HFF-Myc (cell line): ENCODE data around the gene HEATR5A.

Source experiments
- DNase-seq: peaks from one replicate; pipeline ENCODE4 v3.0.0-alpha.2; 2011; ENCODE audit warnings: low read depth; ENCODE audit errors: extremely low read depth
- H3K4me3 ChIP-seq: replicated peaks from 2 replicates; pipeline ENCODE4 v1.5.1; 2011; ENCODE audit warnings: low read depth, mild to moderate bottlenecking, control low read depth, low read length
- TF ChIP-seq, protein P1 (sequence below): IDR thresholded peaks from 2 replicates; pipeline ENCODE4 v1.5.1; 2012; ENCODE audit warnings: mild to moderate bottlenecking, low read depth, low read length, control low read depth; ENCODE audit errors: missing control alignments

Gene HEATR5A

DNA sequence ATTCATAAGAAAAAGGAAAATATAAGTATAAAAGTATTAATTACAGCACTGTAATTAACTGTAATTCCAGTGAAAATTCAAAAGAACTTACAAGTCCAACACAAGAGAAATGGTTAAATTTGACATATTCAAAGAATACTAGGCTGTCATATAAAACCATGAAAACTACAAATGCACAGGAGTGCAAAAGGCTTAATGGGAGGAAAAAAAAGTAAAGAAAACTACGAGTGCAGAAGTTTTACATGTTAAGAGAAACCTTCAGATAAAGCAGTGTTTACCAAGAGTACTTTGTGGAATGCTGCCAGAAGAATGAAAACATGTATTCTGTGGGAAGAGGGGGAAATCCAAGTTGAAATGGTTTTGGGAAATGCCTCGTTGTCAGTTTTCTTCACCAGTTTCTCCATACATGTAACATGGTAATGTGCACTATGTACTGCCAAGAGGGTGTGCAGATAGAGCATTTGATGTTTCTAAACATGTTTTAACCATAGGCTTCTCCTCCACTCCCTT is 9.1 kb downstream of the HEATR5A start:
- H3K4me3 ChIP-seq: no peak overlapping the region
- DNase-seq: no peak
- TF ChIP-seq, protein P1, sequence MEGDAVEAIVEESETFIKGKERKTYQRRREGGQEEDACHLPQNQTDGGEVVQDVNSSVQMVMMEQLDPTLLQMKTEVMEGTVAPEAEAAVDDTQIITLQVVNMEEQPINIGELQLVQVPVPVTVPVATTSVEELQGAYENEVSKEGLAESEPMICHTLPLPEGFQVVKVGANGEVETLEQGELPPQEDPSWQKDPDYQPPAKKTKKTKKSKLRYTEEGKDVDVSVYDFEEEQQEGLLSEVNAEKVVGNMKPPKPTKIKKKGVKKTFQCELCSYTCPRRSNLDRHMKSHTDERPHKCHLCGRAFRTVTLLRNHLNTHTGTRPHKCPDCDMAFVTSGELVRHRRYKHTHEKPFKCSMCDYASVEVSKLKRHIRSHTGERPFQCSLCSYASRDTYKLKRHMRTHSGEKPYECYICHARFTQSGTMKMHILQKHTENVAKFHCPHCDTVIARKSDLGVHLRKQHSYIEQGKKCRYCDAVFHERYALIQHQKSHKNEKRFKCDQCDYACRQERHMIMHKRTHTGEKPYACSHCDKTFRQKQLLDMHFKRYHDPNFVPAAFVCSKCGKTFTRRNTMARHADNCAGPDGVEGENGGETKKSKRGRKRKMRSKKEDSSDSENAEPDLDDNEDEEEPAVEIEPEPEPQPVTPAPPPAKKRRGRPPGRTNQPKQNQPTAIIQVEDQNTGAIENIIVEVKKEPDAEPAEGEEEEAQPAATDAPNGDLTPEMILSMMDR: no peak

DNA sequence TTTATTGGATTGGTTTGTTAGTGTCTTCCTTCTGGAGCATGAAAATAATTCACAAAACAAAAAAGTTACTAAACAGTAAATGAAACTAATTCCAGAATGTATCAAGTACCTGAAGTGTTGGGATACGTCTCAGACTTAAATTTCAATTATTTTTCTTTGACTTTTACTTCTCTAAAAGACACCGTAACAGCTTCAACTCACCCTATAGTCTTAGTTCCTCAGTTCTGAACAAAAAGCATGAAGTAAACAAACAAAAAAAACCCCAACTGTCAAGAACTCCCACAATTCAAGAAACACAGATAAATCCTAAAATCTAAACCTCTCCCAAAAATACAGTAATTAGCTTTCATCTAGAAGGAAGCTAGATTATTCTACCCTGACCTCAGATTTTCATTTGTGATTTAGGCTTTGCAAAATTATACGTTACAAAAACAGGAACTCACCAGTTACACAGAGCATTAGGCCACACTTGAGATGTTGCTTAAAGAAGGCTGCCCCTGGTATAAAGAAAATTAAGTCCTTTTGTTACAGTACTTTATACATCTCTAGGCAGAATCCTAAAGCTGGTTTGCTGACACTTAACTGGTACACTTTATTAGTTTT is 10.2 kb downstream of the HEATR5A start:
- no peak overlapping the region for H3K4me3 ChIP-seq
- DNase-seq: no peak

DNA sequence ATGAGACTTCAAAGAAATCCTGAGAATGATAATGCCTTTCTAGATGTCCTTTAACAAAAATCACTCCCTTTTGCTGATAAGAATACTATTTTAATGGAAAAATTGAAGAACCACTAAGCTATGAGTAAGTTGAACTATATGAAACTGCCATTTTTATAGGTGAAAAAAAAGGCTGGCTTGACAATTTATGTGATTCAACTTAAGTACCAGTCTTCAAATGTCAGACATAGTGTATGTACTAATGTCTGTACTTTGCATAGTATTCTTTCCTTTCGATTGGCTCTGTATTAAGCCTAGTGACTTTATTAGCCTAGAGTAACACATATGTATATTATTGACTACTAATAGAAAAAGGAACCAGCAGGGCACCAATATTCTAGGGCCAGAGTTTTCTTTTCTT is 11.9 kb downstream of the HEATR5A start:
- TF ChIP-seq, protein P1: no peak
- DNase-seq: no peak
- H3K4me3 ChIP-seq: no peak overlapping the region

More for the DNA sequence above, 10.2 kb downstream of the HEATR5A start:
- TF ChIP-seq, protein P1: no peak

- DNase-seq: no peak
- no peak overlapping the region for H3K4me3 ChIP-seq
- TF ChIP-seq, protein P1: no peak
Observed at GRCh38 chr14:31405599-31406232, 14.6 kb downstream of the HEATR5A start.

- TF ChIP-seq, protein P1: no peak
- DNase-seq: no peak
- no peak overlapping the region for H3K4me3 ChIP-seq
Observed at GRCh38 chr14:31405106-31405505, 15.2 kb downstream of the HEATR5A start.

DNA sequence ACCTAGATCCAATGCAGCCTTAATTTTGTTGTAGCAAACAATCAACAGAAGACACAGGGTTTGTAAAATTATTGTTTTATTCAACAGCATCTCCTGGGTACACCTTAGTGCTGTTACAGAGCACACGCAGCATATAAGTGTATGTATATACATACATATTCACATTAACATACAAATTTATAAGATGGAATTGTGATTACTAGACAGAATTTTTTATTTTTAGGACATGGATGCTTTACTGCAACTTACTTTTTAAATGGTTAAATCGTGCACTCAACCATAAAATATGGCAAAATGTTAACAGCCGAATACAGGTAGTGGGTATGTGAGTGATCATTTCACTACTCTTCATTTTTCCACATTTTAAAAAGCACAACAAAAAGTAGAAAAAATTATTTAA is 16.6 kb downstream of the HEATR5A start:
- no peak overlapping the region for H3K4me3 ChIP-seq
- TF ChIP-seq, protein P1: no peak
- no peak for DNase-seq
